GM18520 (cell line): Measurements from ENCODE around the gene HPS1.

Experiments
- ATAC-seq: cut with Tn5 transposase; IDR thresholded peaks from one replicate; pipeline ENCODE4 v1.9.1; 2021; ENCODE audit not compliant: unreplicated experiment

HPS1 gene

GRCh38 chr10:98414932-98415730, 31.6 kb downstream of the HPS1 start, which contains the start of gene PYROXD2:
PYROXD2 (minus strand) TSS chr10:98415182; CDS start chr10:98415135, 47 bp downstream.
- no peak for ATAC-seq

- no peak for ATAC-seq
Measured at GRCh38 chr10:98414578-98414931, 32.2 kb downstream of the HPS1 start.

- ATAC-seq = no peak
Measured at GRCh38 chr10:98411768-98412167, 35.0 kb downstream of the HPS1 start.

- no peak for ATAC-seq
Measured at GRCh38 chr10:98411166-98411565, 35.6 kb downstream of the HPS1 start.

DNA sequence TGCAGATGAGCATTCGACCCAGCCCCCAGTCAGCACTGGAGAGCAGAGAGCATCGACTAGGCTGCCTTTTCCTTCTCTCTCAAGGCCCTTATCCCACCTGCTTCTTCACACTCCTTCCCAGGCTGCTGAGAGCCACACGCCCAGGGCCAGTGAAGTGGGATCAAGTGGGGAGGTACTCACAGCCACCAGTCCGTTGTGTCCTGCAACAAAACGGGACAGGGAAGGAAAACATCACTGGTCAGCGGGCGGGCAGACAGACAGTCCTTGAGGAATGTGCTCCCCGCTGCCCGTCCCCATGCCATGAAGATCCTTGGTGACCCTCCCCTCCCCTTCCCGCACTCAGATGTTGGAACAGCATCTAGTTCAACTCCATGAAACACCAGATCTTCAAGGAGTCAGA, 36.0 kb downstream of the HPS1 start:
- ATAC-seq = no peak

- ATAC-seq = no peak
Measured at GRCh38 chr10:98410135-98410743, 36.5 kb downstream of the HPS1 start.

GRCh38 chr10:98408799-98409198, 37.9 kb downstream of the HPS1 start:
- ATAC-seq = peak; percentile 51

- no peak for ATAC-seq
Measured at GRCh38 chr10:98407744-98408241, 38.9 kb downstream of the HPS1 start.

DNA sequence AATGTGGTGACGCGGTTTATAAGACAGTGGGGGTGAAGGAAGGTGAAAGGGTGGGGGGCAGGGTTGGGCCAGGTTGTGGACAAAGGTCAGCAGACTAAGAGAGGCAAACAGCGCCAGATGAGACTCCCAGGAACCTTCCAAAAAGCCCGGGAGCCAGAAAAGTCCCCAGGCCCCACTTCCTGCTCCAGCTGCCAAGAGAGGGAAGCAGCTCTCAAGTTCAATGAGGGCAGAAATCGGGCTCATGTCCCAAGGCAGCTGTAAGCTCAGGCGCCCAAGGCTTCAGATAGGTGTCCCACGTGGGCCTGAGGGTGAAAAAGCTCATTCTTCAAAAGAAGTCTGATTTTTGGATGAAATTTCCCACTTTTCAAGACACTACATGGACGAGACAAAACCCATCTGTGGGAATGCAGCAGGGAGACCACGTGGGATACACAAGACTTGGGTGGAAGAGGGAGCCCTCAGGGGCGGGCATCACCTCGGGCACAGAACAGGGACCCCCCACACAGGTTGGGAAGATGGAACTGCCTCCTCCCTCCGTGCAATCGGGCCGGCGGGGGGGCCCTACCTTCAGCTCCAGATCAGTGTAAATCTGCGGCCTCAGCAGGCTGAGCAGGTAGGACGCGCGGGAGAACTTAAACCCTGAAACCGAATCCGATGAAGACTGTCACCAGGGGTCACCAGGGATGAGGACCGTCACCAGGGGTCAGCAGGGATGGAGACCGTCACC, 39.6 kb downstream of the HPS1 start:
- ATAC-seq = no peak

DNA sequence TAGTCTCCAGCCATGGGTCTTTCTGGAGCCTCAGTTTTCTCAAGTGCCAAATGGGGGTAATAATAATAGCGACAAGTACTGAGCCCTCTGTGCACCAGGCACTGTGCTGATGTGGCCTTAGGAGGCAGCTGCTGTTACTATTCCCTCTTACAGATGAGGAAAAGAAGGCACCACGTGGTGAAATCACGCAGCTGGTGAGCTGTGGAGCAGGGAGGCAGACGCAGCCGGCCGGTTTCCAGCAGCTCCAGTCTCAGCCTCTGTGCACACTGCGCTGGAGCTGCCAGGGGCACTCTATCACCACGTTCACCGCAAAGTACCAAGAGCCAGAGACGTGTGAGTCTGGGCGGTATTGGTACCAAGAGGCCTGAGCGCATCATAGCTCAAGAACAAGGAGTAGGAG, 41.3 kb downstream of the HPS1 start:
- no peak for ATAC-seq

GRCh38 chr10:98404571-98405359, 42.0 kb downstream of the HPS1 start:
- no peak for ATAC-seq

DNA sequence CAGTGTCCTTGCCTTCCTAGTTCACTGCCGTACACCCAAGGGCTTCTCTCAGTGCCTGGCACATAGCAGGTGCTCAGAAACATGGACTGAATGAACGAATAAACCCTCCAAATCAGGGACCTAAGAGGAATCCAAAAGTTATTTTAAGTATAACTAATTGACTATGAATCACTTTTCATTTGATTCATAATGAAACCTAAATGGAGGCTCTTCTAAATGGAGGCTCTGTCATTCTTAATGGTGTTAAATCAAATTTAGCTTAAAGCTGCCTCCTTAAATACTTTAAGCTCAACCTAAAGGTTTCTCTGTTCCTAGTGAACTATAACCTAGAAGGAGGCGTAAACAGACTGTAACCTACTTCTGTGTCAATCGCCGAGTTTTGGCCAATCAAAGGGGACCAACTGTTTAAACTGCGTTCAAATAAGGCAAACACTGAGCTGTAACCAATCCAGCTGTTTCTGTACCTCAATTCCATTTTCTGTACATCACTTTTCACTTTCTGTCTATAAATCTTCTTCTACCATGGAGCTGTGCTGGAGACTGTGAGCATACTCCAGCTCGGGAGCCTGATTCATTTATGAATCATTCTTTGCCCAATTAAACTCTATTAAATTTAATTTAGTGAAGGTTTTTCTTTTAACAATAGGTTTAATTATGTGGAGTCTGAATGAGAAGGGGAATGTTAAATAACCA, 42.8 kb downstream of the HPS1 start:
- ATAC-seq = no peak

- ATAC-seq = no peak
Measured at GRCh38 chr10:98402931-98403718, 43.6 kb downstream of the HPS1 start.

GRCh38 chr10:98402478-98402877, 44.3 kb downstream of the HPS1 start:
- ATAC-seq = no peak

GRCh38 chr10:98400482-98400881, 46.3 kb downstream of the HPS1 start:
- ATAC-seq = no peak

DNA sequence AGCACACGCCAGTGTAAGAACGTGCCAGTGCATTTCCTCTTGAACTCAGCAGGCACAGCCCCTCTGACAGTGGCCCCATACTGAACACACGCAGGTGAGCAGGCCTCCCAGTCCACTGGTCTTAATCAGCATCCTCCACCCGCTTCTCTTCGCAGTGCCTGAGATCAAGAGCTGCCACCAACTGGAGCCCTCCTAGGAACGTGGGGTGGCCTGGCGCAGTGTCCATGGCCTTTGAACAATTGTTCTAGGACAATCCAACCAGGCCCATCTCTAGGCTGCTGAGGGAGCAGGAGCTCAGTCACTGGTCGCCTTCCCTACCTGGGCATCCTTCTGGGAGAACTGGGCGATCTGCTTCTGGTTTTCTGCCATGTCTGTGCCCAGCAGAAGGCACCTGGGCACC, 47.0 kb downstream of the HPS1 start:
- ATAC-seq = no peak

- no peak for ATAC-seq
Measured at GRCh38 chr10:98397089-98397600, 49.6 kb downstream of the HPS1 start.

- ATAC-seq = no peak
Measured at GRCh38 chr10:98396096-98397063, 50.4 kb downstream of the HPS1 start.
